Muscle layer of duodenum (tissue), 2 donors: ENCODE measurements around the gene PPP2R5B.
"Not testable (repeated sequence)": the region's sequence is repeated elsewhere in the genome, so short reads cannot be mapped to it uniquely, and the experiment has no call there.

Source experiments
- H3K27ac ChIP-seq: one replicate; pipeline ENCODE4 v1.7.0; 2013; ENCODE audit warnings: mild to moderate bottlenecking, low read length
- H3K27me3 ChIP-seq: one replicate; pipeline ENCODE4 v1.7.0; 2013; ENCODE audit warnings: low read depth, mild to moderate bottlenecking, control low read depth, low read length
- H3K36me3 ChIP-seq, 2 donors: one replicate each; pipeline ENCODE4 v1.7.0; 2013; ENCODE audit warnings: low read length in 2 of 2, control low read depth in 1 of 2, mild to moderate bottlenecking in 1 of 2; ENCODE audit not compliant: insufficient read depth in 2 of 2, control insufficient read depth in 1 of 2
- H3K4me1 ChIP-seq, 2 donors: one replicate each; pipeline ENCODE4 v1.7.0; 2013; ENCODE audit warnings: low read length in 2 of 2, mild to moderate bottlenecking in 2 of 2, control low read depth in 1 of 2, moderate library complexity in 1 of 2; ENCODE audit not compliant: insufficient read depth in 2 of 2, control insufficient read depth in 1 of 2
- H3K4me3 ChIP-seq, 2 donors: one replicate each; pipeline ENCODE4 v1.7.0; 2013; ENCODE audit warnings: low read length in 2 of 2, low read depth in 1 of 2, mild to moderate bottlenecking in 1 of 2
- H3K9me3 ChIP-seq, 2 donors: one replicate each; pipeline ENCODE4 v1.7.0; 2013; ENCODE audit warnings: low read length in 2 of 2, control low read depth in 1 of 2, mild to moderate bottlenecking in 1 of 2; ENCODE audit not compliant: control insufficient read depth in 1 of 2
- donor health status: healthy.

PPP2R5B gene

GRCh38 chr11:64969209-64969608 lies 44.7 kb downstream of the PPP2R5B start:
- Histone ChIP-seq H3K4me3 (no peak overlapping the region), H3K36me3 (no peaks in the 10 kb centered on the region), H3K4me1 (peaks cover 0 to 10% of the 10 kb centered on the region in 2 donors), H3K9me3 (no peaks in the 10 kb centered on the region), H3K27ac (no peak overlapping the region), H3K27me3 (no peaks in the 10 kb centered on the region)

- no peaks in the 10 kb centered on the region for H3K9me3 ChIP-seq
- peaks cover 0 to 10% of the 10 kb centered on the region in 2 donors for H3K4me1 ChIP-seq
- H3K36me3 ChIP-seq = no peaks in the 10 kb centered on the region
- H3K27me3 ChIP-seq = no peaks in the 10 kb centered on the region
- no peak overlapping the region for H3K4me3 ChIP-seq
- no peak overlapping the region for H3K27ac ChIP-seq
Measured at GRCh38 chr11:64970731-64971151, 46.3 kb downstream of the PPP2R5B start.

DNA sequence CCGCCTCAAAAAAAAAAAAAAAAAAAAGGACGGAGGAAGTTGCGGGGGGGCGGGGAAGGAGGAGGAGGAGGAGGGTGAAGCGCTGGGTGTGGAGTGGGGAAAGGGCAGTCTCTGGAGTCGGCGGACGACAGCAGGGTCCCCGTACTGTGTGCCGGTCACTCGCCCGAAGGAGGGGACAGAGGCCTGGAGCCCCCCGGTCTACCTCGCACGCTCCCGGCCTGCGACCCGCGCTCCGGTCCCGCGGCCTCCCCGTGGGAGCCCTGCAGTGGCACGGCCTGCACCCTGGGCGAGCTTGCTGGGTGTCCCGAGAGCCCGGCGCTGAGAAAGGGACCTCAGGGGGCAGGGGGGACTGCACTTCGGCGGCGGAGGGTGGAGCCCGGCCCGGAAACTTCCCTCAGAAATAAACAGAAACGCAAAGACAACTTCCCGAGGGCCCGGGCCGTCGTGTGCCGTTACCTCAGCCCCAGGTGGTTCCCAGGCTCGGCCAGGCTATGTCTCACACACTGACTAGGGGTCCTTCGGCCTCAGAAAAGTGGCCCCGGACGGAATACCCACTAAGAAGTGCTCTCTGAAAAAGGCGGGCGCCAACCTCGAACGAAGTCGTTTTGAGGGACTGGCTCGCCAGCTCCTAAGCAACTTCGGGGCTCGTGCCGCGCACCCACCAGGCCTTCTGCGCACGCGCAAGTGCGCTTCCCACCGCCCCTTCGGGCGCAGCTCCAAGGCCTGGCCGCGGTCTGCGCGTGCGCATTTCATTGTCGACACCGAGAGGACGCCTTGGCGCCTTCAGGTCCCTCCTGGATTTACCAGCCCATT lies 47.1 kb downstream of the PPP2R5B start, which contains the start of gene MAJIN:
Gene MAJIN (minus strand): TSS at position 688 of the 813 bp plus-strand sequence. CDS start 12,703 bp downstream, outside the sequence.
- H3K9me3 ChIP-seq = no peaks in the 10 kb centered on the region
- H3K36me3 ChIP-seq = no peaks in the 10 kb centered on the region
- peaks cover 0 to 10% of the 10 kb centered on the region in 2 donors for H3K4me1 ChIP-seq
- no peak within 1 kb of the TSS for H3K27ac ChIP-seq
- no peaks in the 10 kb centered on the region for H3K27me3 ChIP-seq
- H3K4me3 ChIP-seq = peak within 1 kb of the TSS; percentile 43 to 57

- H3K4me3 ChIP-seq = no peak overlapping the region
- H3K9me3 ChIP-seq = no peaks in the 10 kb centered on the region
- no peaks in the 10 kb centered on the region for H3K36me3 ChIP-seq
Measured at GRCh38 chr11:64974124-64974523, 49.6 kb downstream of the PPP2R5B start.

DNA sequence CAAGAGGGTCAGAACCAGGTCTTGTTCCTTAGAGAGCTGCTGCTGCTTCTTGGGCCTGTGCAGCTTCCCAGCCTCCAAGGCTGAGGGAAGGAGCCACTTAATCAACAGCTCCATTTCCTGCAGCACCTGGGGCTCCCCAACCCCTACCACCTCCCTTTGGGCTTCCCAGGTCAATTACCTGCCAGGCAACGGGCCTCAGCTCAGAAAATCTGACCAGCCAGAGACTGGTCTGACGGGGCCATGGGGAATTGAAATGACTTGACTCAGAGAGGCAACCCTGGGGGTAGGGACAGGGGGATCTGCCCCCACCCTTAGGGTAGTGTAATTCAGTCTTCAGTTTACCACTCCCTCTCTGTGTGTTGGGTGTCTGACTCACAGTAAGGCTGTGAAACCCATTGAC lies 52.2 kb downstream of the PPP2R5B start:
- H3K27me3 ChIP-seq = no peaks in the 10 kb centered on the region
- no peak overlapping the region for H3K4me3 ChIP-seq
- no peaks in the 10 kb centered on the region for H3K36me3 ChIP-seq
- H3K9me3 ChIP-seq = no peaks in the 10 kb centered on the region
- H3K27ac ChIP-seq = no peak overlapping the region
- peaks cover 0 to 7% of the 10 kb centered on the region in 2 donors for H3K4me1 ChIP-seq

More at GRCh38 chr11:64974124-64974523, 49.6 kb downstream of the PPP2R5B start:
- no peaks in the 10 kb centered on the region for H3K27me3 ChIP-seq
- H3K27ac ChIP-seq = no peak overlapping the region
- H3K4me1 ChIP-seq = peaks cover 0 to 10% of the 10 kb centered on the region in 2 donors

GRCh38 chr11:64983339-64983738 lies 58.9 kb downstream of the PPP2R5B start:
- H3K4me3 ChIP-seq, H3K4me1 ChIP-seq, H3K27ac ChIP-seq, H3K9me3 ChIP-seq, H3K27me3 ChIP-seq, H3K36me3 ChIP-seq: not testable (repeated sequence)
